GM12878 (cell line): Measurements from ENCODE around the gene ADAMTS16.

Source experiments
- POLR2A ChIP-seq: IDR thresholded peaks from 2 replicates; pipeline ENCODE4 v1.6.1; 2011; ENCODE audit warnings: low read depth, mild to moderate bottlenecking, low read length
- STAT1 ChIP-seq: fragments of 450-650 bp; conservative IDR thresholded peaks from 2 replicates; pipeline ENCODE4 v1.6.1; 2014; ENCODE audit warnings: antibody characterized with exemption, mild to moderate bottlenecking
- TF ChIP-seq, protein P1 (sequence below), 3 experiments: IDR thresholded peaks in 2 of 3; conservative IDR thresholded peaks in 1 of 3; 2 replicates each; pipeline ENCODE4 v1.5.1; 2011; ENCODE audit warnings: low read depth in 3 of 3, low read length in 3 of 3, mild to moderate bottlenecking in 3 of 3, control low read depth in 2 of 3, moderate library complexity in 2 of 3, inconsistent platforms in 1 of 3, mixed read lengths in 1 of 3; ENCODE audit not compliant: control insufficient read depth in 2 of 3, insufficient read depth in 1 of 3; ENCODE audit errors: extremely low read depth in 1 of 3

DNA sequence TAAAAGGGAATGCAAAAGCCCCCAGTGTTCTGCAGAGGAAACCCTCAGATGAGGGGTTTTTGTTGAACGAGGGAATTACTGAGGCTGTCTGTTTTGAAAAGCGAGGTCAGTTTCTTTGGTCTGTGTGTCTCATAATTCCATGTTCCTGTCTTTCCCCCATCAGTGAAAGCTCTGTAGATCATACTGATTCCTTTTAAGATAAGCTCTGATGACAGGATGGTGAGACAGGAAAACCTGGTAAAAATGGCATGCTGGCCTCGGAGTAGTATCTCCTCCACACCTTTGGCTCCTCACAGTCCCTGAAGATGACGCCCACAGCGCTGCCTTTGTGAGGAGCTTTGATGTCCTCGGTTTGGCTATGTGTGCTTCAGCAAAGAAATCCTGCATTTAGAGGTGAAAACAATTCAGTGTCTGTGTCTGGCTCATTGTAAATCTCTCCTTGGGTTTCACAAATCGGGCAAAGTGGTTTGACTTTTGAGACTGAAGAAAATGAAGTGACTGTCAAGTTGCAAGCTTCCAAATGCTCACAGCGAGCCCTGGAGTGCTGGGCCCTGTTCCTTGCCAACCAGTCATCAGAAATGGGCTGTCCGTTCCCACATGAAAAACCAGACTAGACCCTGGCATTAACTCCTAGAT lies 157.4 kb downstream of the ADAMTS16 start:
- TF ChIP-seq, protein P1, sequence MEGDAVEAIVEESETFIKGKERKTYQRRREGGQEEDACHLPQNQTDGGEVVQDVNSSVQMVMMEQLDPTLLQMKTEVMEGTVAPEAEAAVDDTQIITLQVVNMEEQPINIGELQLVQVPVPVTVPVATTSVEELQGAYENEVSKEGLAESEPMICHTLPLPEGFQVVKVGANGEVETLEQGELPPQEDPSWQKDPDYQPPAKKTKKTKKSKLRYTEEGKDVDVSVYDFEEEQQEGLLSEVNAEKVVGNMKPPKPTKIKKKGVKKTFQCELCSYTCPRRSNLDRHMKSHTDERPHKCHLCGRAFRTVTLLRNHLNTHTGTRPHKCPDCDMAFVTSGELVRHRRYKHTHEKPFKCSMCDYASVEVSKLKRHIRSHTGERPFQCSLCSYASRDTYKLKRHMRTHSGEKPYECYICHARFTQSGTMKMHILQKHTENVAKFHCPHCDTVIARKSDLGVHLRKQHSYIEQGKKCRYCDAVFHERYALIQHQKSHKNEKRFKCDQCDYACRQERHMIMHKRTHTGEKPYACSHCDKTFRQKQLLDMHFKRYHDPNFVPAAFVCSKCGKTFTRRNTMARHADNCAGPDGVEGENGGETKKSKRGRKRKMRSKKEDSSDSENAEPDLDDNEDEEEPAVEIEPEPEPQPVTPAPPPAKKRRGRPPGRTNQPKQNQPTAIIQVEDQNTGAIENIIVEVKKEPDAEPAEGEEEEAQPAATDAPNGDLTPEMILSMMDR (IDR thresholded peaks at IDR 0.05 in 2 of 3, conservative IDR thresholded peaks at IDR 0.05 in 1 of 3; ENCODE audit: control insufficient read depth in 2 of 3, extremely low read depth in 1 of 3, insufficient read depth in 1 of 3, low read depth in 3 of 3, low read length in 3 of 3) = no peak
- TF ChIP-seq STAT1 (no peak), POLR2A (no peak)
